Measurements from ENCODE around the gene LKAAEAR1. TPM values are rescaled to one million over a fixed set of nuclear protein-coding genes. Genes with fewer than 3 reads are reported as not detected.

The LKAAEAR1 gene
- total RNA-seq, 1 experiment from 2014 or later = not detected

Other genes with a start within 250 kb of the LKAAEAR1 start
- 0.74 TPM in 1 of 2 replicates, not detected in the other for gene ABHD16B, start 222.9 kb downstream of the LKAAEAR1 start, total RNA-seq (2014; rRNA removed; shearing (Covaris generic))
- 129 and 141 TPM in 2 replicates for gene TPD52L2, start 219.1 kb downstream of the LKAAEAR1 start, total RNA-seq (2014; rRNA removed; shearing (Covaris generic))
- gene DNAJC5, start 189.3 kb downstream of the LKAAEAR1 start, total RNA-seq (2014; rRNA removed; shearing (Covaris generic)) = 38.6 and 43.6 TPM in 2 replicates
- gene UCKL1, start 128.0 kb downstream of the LKAAEAR1 start, total RNA-seq (2014; rRNA removed; shearing (Covaris generic)) = 19.9 and 20.1 TPM in 2 replicates
- 5.5 and 5.9 TPM in 2 replicates for gene ZNF512B, start 114.5 kb downstream of the LKAAEAR1 start, total RNA-seq (2014; rRNA removed; shearing (Covaris generic))
- 1.4 TPM in 1 of 2 replicates, not detected in the other for gene SAMD10, start 104.8 kb downstream of the LKAAEAR1 start, total RNA-seq (2014; rRNA removed; shearing (Covaris generic))
- gene PRPF6, start 103.3 kb downstream of the LKAAEAR1 start, total RNA-seq (2014; rRNA removed; shearing (Covaris generic)) = 91.4 and 111 TPM in 2 replicates
- gene C20orf204, start 48.2 kb downstream of the LKAAEAR1 start, total RNA-seq (2014; rRNA removed; shearing (Covaris generic)) = 0.81 and 1.8 TPM in 2 replicates
- 1.2 TPM in 1 of 2 replicates, not detected in the other for gene SOX18, start 34.8 kb downstream of the LKAAEAR1 start, total RNA-seq (2014; rRNA removed; shearing (Covaris generic))
- 29.2 and 44.0 TPM in 2 replicates for gene TCEA2, start 21.2 kb downstream of the LKAAEAR1 start, total RNA-seq (2014; rRNA removed; shearing (Covaris generic))
- gene RGS19, start 4.9 kb downstream of the LKAAEAR1 start, total RNA-seq (2014; rRNA removed; shearing (Covaris generic)) = 32.9 and 33.4 TPM in 2 replicates
- gene OPRL1, start 4.3 kb downstream of the LKAAEAR1 start, total RNA-seq (2014; rRNA removed; shearing (Covaris generic)) = 4.2 and 5.0 TPM in 2 replicates
- gene NPBWR2, start 23.2 kb upstream of the LKAAEAR1 start, total RNA-seq (2014; rRNA removed; shearing (Covaris generic)) = not detected in 2 replicates
- gene MYT1, start 80.1 kb upstream of the LKAAEAR1 start, total RNA-seq (2014; rRNA removed; shearing (Covaris generic)) = 0.12 and 0.20 TPM in 2 replicates
- gene PCMTD2, start 171.3 kb upstream of the LKAAEAR1 start, total RNA-seq (2014; rRNA removed; shearing (Covaris generic)) = 64.1 and 68.2 TPM in 2 replicates